ENCODE measurements around the gene KRT5. TPM values are rescaled to one million over a fixed set of nuclear protein-coding genes. Genes with fewer than 3 reads are reported as not detected.

The KRT5 gene
- total and polyA plus RNA-seq, 10 of the 15 experiments (the other 5 are each of a cell fraction or from before 2014, with no cell fraction given) = 1.6 TPM; not detected in 9

DNA sequence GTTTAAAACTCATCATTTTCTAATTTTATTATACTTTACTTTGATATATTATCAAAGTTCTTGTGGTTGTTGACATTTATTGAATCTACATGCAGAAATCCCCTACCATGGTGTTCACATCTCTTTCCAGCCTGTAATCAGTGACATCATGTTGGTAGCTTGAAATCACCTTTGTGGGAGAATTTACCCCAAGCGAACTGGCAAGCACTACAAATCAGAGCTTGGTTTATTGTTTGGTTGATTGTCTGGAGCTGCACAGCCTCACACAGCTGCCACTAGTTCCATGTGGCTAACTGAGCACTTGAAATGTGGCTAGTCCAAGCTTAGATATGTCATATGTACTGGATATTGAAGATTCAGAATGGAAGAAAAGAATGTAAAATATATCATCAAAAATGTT, 15.4 kb upstream of the KRT5 start:
- Histone ChIP-seq H3K27me3 (replicated peaks in 1 of 2; ENCODE audit: control insufficient read depth in 2 of 2, insufficient read depth in 2 of 2, low read length in 1 of 2) (no peaks in the 10 kb centered on the region; a peak in 1 of 4 replicates), H3K27ac (ENCODE audit: control insufficient read depth, insufficient read depth) (no peak overlapping the region), H4K20me1 (ENCODE audit: control insufficient read depth, insufficient read depth) (no peaks in the 10 kb centered on the region), H3K36me3 (ENCODE audit: control insufficient read depth in 2 of 2, insufficient read depth in 2 of 2, low read length in 1 of 2) (no peaks in the 10 kb centered on the region), H3K4me1 (ENCODE audit: control insufficient read depth, insufficient read depth, low read length) (no peaks in the 10 kb centered on the region), H3K4me3 (no peak overlapping the region), H3K9me3 (replicated peaks; ENCODE audit: control insufficient read depth, insufficient read depth, low read length) (no peaks in the 10 kb centered on the region), H3K9ac (ENCODE audit: control insufficient read depth, insufficient read depth, low read length) (no peak overlapping the region), H3K4me2 (ENCODE audit: control insufficient read depth, insufficient read depth) (no peak overlapping the region), H3K79me2 (ENCODE audit: control insufficient read depth, insufficient read depth, low read length) (no peaks in the 10 kb centered on the region), H2AFZ (ENCODE audit: control insufficient read depth, low read depth, low read length) (no peak overlapping the region)
- no peak for ATAC-seq
- no TSS peak for BruUV-seq (replicated peaks)
- DNase-seq (ENCODE audit: low read depth, low spot score) = no peak
- SMC1A ChIA-PET (ENCODE audit: uncharacterized antibody, unreplicated experiment) = no interaction called here
- FAIRE-seq = no peak
- WGBS (ENCODE audit: insufficient coverage, insufficient replicate concordance, low lambda C conversion rate, missing lambda C conversion rate) = 0% methylated on average over 1 of the region's 1 CpG
- RAD21 ChIA-PET (ENCODE audit: unreplicated experiment) = no interaction called here
- in situ Hi-C loops (cut with MboI) = no loop called here
- POLR2A ChIA-PET = no interaction called here
- CTCF ChIA-PET = no interaction called here
- intact Hi-C loops (cut with micrococcal nuclease; ENCODE audit: unreplicated experiment) = no loop called here
- TF ChIP-seq ESRRA (IDR thresholded peaks at IDR 0.05; ENCODE audit: low read length) (no peak), TCF7 (IDR thresholded peaks at IDR 0.05; ENCODE audit: borderline replicate concordance) (no peak), PBX3 (IDR thresholded peaks at IDR 0.05; ENCODE audit: insufficient replicate concordance, low read depth, low read length) (no peak), IKZF2 (IDR thresholded peaks at IDR 0.05) (no peak), KAT2A (conservative IDR thresholded peaks at IDR 0.05; ENCODE audit: control insufficient read depth, low read depth, low read length) (no peak), MEF2B (IDR thresholded peaks at IDR 0.05; ENCODE audit: partially characterized antibody, poor library complexity, severe bottlenecking) (no peak), RUNX3 (IDR thresholded peaks at IDR 0.05; ENCODE audit: low read length) (no peak)

DNA sequence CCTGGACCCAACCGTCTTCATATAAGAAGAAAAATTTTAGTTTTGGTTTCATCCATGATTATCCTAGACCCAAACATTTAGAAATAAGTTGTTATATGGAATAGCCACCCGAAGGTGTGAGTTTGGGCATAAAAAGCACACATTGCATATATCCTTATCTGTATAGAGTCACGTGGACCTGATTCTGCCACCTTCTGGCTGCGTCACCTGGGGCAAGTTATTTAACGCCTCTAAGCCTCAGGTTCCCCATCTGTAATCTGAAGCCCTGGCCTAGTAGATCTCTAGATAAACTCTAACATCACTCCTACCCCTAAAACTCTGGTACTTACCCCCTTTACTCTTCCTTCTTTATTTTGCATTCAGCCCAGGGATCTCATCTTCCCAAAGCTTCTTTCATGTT, 14.3 kb upstream of the KRT5 start:
- H2AFZ ChIP-seq (ENCODE audit: control insufficient read depth, low read depth, low read length) = no peak overlapping the region
- H3K27me3 ChIP-seq (replicated peaks in 1 of 2; ENCODE audit: control insufficient read depth in 2 of 2, insufficient read depth in 2 of 2, low read length in 1 of 2) = peaks cover 0 to 2% of the 10 kb centered on the region in 2 experiments; a peak in 1 of 4 replicates
- CTCF ChIA-PET = no interaction called here
- intact Hi-C loops (cut with micrococcal nuclease; ENCODE audit: unreplicated experiment) = no loop called here
- DNase-seq (ENCODE audit: low read depth, low spot score) (no peak), ATAC-seq (no peak), FAIRE-seq (no peak)
- H3K4me2 ChIP-seq (ENCODE audit: control insufficient read depth, insufficient read depth) = no peak overlapping the region
- H3K4me3 ChIP-seq = no peak overlapping the region
- RAD21 ChIA-PET (ENCODE audit: unreplicated experiment) = no interaction called here
- 40% methylated on average over 5 of the region's 5 CpGs for WGBS (ENCODE audit: insufficient coverage, insufficient replicate concordance, low lambda C conversion rate, missing lambda C conversion rate)
- SMC1A ChIA-PET (ENCODE audit: uncharacterized antibody, unreplicated experiment) = no interaction called here
- no peak overlapping the region for H3K27ac ChIP-seq (ENCODE audit: control insufficient read depth, insufficient read depth)
- no peaks in the 10 kb centered on the region for H3K4me1 ChIP-seq (ENCODE audit: control insufficient read depth, insufficient read depth, low read length)
- no peaks in the 10 kb centered on the region for H3K36me3 ChIP-seq (ENCODE audit: control insufficient read depth in 2 of 2, insufficient read depth in 2 of 2, low read length in 1 of 2)
- no peaks in the 10 kb centered on the region for H3K9me3 ChIP-seq (replicated peaks; ENCODE audit: control insufficient read depth, insufficient read depth, low read length)
- BruUV-seq (replicated peaks) = no TSS peak
- H3K79me2 ChIP-seq (ENCODE audit: control insufficient read depth, insufficient read depth, low read length) = no peaks in the 10 kb centered on the region
- H4K20me1 ChIP-seq (ENCODE audit: control insufficient read depth, insufficient read depth) = no peaks in the 10 kb centered on the region
- POLR2A ChIA-PET = no interaction called here
- no peak overlapping the region for H3K9ac ChIP-seq (ENCODE audit: control insufficient read depth, insufficient read depth, low read length)
- in situ Hi-C loops (cut with MboI) = no loop called here
- no peak for TF ChIP-seq USF1 (IDR thresholded peaks at IDR 0.05; ENCODE audit: borderline replicate concordance, extremely low read length, insufficient read depth, low read depth, low read length)
- no peak for TF ChIP-seq CBX5 (IDR thresholded peaks at IDR 0.05; ENCODE audit: low read depth)
- no peak for TF ChIP-seq ZNF24 (IDR thresholded peaks at IDR 0.05)
- no peak for TF ChIP-seq ZNF592 (IDR thresholded peaks at IDR 0.05)
- TF ChIP-seq POLR2AphosphoS5 (IDR thresholded peaks at IDR 0.05; ENCODE audit: low read length) = no peak

All from GM12878 (cell line).